OCI-LY1 (cell line): ENCODE data around the gene TUBG1.

ENCODE experiments used
- CTCF ChIP-seq: fragments of 200-600 bp; sonication (generic), shearing (Covaris generic); IDR thresholded peaks from 2 replicates; pipeline ENCODE4 v1.5.1; 2017; ENCODE audit warnings: mild to moderate bottlenecking, antibody characterized with exemption, low read length, moderate library complexity, mixed read lengths
- EZH2 ChIP-seq: fragments of 200-600 bp; sonication (generic), shearing (Covaris generic); IDR thresholded peaks from 2 replicates; pipeline ENCODE4 v1.8.0; 2017; ENCODE audit warnings: borderline replicate concordance, mixed run types, mild to moderate bottlenecking, antibody characterized with exemption, low read length, moderate library complexity, mixed read lengths

DNA sequence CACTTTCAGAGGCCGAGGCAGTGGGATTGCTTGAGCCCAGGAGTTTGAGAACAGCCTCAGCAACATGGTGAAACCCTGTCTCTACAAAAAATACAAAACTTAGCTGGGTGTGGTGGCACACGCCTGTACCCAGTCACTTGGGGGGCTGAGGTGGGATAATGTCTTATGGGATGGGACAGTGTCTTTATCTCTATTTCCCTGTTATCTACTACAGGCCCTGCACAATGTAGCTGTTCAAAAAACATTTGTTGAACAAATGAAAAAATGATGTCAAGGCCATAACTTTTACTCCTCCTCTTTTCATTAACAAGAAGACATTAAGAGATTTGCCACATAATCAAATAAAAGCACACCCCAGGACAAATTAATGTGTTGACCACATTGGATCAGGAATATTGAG is 13.8 kb downstream of the TUBG1 start:
- TF ChIP-seq CTCF, result no peak
- no peak for TF ChIP-seq EZH2
